LNCaP clone FGC (cell line): ENCODE measurements around the gene HMGA1.

Experiments used
- DNase-seq: peaks from one replicate; pipeline ENCODE4 v3.0.0-alpha.2; 2011; ENCODE audit warnings: low read depth
- H3K4me3 ChIP-seq: 2 replicates; pipeline ENCODE4 v1.5.1; 2011; ENCODE audit warnings: mild to moderate bottlenecking, low read depth, low read length, control low read depth
- CTCF ChIP-seq: IDR thresholded peaks from 2 replicates; pipeline ENCODE4 v1.5.1; 2012; ENCODE audit warnings: mild to moderate bottlenecking; ENCODE audit not compliant: control insufficient read depth, insufficient read depth; ENCODE audit errors: extremely low read depth

HMGA1 gene

GRCh38 chr6:34236443-34237315 is at the start of gene HMGA1:
HMGA1 (plus strand) TSS chr6:34236873; CDS start chr6:34240781, 3,908 bp downstream.
- DNase-seq, result peak; percentile 58
- no peak for TF ChIP-seq CTCF

GRCh38 chr6:34189806-34190503 is 46.7 kb upstream of the HMGA1 start:
- H3K4me3 ChIP-seq, result no peak overlapping the region
- no peak for DNase-seq
- no peak for TF ChIP-seq CTCF

More at GRCh38 chr6:34236443-34237315, at the start of gene HMGA1:
- peak within 1 kb of the TSS; percentile 88 for H3K4me3 ChIP-seq

- DNase-seq, result no peak
- H3K4me3 ChIP-seq, result no peak overlapping the region
- TF ChIP-seq CTCF, result no peak
Measured at GRCh38 chr6:34190504-34191122, 46.1 kb upstream of the HMGA1 start.

GRCh38 chr6:34194772-34195171 is 41.9 kb upstream of the HMGA1 start:
- no peak for TF ChIP-seq CTCF
- H3K4me3 ChIP-seq, result no peak overlapping the region
- DNase-seq, result no peak

- no peak for TF ChIP-seq CTCF
- DNase-seq, result no peak
- H3K4me3 ChIP-seq, result no peak overlapping the region
Measured at GRCh38 chr6:34195726-34196115, 41.0 kb upstream of the HMGA1 start.

- H3K4me3 ChIP-seq, result no peak overlapping the region
- DNase-seq, result peak; percentile 33
- TF ChIP-seq CTCF, result peak; percentile 93
Measured at GRCh38 chr6:34196116-34196832, 40.4 kb upstream of the HMGA1 start.
